GM20000 (cell line): ENCODE results near the gene LPP.

ENCODE experiments used
- DNase-seq: peaks from one replicate; pipeline ENCODE4 v3.0.0; 2012; ENCODE audit warnings: low spot score
- TF ChIP-seq, protein P1 (sequence below): IDR thresholded peaks from 2 replicates; pipeline ENCODE4 v1.5.1; 2012; ENCODE audit warnings: mild to moderate bottlenecking, control low read depth; ENCODE audit errors: extremely low read depth, missing control alignments

LPP gene

DNA sequence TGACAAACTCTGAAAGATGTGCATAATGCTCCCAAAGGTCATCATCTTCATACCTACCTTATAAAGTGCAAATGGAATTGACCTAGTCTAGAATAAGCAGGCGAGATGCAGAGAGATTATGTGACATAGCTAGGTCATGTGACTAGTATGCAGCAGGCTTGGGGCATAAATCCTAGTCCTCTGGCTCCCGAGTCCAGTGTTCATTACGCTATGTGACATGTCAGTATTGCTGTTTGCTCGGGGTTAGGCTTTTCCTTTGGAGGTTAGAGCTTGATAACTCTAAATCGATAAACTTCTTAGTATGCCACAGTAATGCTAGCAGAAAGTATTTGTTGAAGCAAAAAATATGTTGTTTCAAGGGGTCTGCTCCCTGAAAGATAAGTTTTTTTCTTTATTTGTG lies 536.1 kb downstream of the LPP start:
- TF ChIP-seq, protein P1, sequence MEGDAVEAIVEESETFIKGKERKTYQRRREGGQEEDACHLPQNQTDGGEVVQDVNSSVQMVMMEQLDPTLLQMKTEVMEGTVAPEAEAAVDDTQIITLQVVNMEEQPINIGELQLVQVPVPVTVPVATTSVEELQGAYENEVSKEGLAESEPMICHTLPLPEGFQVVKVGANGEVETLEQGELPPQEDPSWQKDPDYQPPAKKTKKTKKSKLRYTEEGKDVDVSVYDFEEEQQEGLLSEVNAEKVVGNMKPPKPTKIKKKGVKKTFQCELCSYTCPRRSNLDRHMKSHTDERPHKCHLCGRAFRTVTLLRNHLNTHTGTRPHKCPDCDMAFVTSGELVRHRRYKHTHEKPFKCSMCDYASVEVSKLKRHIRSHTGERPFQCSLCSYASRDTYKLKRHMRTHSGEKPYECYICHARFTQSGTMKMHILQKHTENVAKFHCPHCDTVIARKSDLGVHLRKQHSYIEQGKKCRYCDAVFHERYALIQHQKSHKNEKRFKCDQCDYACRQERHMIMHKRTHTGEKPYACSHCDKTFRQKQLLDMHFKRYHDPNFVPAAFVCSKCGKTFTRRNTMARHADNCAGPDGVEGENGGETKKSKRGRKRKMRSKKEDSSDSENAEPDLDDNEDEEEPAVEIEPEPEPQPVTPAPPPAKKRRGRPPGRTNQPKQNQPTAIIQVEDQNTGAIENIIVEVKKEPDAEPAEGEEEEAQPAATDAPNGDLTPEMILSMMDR: no peak
- DNase-seq: no peak

DNA sequence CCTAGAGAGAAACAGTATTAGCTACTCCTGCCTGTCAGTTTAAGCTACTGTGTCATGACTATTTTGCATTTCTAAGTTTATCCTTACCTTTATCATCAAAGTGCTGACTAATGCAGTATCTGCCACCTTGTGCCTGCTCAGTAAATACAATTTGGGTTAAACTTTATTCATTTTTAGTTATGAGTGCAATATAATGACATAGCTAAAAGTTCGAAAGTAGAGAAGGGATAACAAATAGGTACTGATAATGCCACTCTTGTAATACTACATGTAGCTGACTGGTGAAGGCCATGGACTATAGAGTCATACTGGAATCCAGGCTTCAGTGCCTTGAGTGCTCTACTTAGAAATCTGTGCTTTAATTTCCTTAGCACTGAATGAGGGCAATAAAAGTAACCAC lies 537.0 kb downstream of the LPP start:
- TF ChIP-seq, protein P1: no peak
- DNase-seq: no peak

DNA sequence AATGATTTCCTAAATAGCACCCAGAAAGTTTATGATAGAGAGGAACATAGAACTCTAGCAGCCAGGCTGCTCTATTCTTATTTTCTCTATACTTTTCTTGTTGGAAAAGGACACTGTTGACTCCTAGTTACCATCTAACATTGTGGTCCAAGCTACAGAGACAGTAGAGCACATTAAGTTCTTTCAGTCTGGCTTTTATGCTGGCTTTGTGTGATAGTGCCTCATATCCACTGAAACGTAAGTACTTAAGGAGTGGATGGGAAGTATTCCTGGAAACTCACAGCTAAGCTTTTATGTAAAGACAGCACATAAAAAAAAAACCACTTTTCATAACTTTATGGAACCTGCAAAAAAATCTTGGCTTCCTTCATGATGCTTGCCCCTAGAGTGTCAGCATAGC lies 537.7 kb downstream of the LPP start:
- TF ChIP-seq, protein P1: no peak
- no peak for DNase-seq

DNA sequence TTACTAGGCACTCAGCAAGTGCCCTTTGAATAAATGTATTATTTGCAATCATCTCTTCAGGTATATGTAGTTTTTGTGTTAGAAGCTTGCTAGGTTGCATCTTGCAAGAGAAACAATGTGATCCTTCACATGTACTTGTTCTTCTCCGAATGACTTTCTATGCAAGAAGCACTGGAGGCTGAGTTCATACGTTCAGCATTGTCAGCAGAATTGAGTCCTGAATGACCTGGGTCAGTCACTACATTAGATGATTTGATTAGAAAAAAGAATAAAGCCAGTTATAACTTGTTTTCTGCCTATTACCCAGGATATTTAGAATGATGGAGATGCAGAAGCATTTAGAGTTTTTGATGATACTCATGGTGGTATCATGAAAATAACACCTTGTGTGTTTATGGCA lies 538.7 kb downstream of the LPP start:
- TF ChIP-seq, protein P1: no peak
- DNase-seq: no peak

DNA sequence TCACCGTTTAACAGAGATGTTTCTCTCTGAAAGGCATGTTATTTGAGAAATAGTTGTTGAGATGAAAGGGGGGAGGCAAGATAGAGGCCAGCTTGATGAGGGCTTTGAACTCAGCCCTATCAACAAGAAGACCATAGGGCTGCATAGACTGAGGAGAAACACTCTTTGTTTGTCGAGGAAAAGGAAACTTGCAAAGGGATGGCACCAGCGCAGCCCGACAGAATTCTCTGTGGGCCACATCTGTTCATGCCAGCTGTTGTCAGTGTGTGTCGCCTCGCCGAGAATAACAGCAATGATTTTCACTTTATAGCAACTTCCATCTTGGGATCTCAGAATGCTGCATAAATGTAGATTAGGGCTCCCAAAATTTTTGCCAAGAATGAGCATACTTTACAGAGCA lies 539.5 kb downstream of the LPP start:
- no peak for DNase-seq
- TF ChIP-seq, protein P1: no peak

DNA sequence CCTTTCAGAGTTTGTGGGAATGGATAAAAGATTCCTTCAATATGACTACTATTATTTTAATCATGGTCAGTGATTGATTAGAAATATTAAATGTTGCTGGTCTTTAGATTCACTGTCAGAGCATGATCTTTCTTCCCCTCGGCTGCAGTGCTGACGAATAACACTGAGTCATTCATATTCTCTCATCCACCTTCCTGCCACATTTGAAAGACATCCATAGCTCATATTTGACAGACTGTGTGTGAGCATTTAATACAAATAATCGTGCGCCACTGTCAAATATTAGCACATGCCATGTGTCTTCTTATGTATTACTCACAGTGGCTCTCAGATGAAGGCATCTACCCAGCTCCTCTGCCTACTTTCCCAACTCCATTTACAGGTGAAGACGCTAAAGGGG lies 541.3 kb downstream of the LPP start:
- TF ChIP-seq, protein P1: no peak
- no peak for DNase-seq

DNA sequence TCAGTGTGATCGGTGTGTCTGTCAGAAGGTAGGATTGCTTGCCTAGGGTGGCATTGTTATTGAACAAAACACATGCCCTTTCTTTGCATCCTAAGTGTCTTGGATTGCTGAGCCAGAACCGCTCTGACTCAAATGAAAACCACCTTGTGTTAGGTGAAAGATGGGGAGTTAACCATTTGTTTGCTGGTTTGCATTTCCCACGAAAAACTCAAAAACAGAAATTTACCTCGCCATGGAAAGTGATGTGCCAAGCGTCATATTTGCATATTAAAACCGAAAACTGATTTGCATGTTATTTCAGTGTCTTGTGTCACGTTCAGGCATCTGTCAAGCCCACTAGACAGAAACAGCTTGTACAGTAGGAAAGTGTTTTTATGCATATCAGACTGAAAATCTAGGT lies 543.2 kb downstream of the LPP start:
- no peak for DNase-seq
- TF ChIP-seq, protein P1: no peak
